GM12891 (cell line): ENCODE measurements around the gene PSTK.

Experiments used
- PAX5 ChIP-seq: IDR thresholded peaks from 2 replicates; pipeline ENCODE4 v1.6.1; 2011; ENCODE audit warnings: low read length, moderate library complexity, mild to moderate bottlenecking; ENCODE audit not compliant: insufficient read depth, severe bottlenecking
- POLR2A ChIP-seq: IDR thresholded peaks from 2 replicates; pipeline ENCODE4 v1.6.1; 2011; ENCODE audit warnings: low read depth, low read length, control low read depth
- POLR2AphosphoS5 ChIP-seq: IDR thresholded peaks from 2 replicates; pipeline ENCODE4 v1.6.1; 2011; ENCODE audit warnings: low read depth, low read length, control low read depth
- POU2F2 ChIP-seq: IDR thresholded peaks from 2 replicates; pipeline ENCODE4 v1.6.1; 2011; ENCODE audit warnings: low read depth, mild to moderate bottlenecking, control low read depth, low read length, moderate library complexity
- TAF1 ChIP-seq: IDR thresholded peaks from 2 replicates; pipeline ENCODE4 v1.6.1; 2011; ENCODE audit warnings: low read depth, low read length, control low read depth

- TF ChIP-seq POLR2A: no peak
- TF ChIP-seq PAX5: no peak
- TF ChIP-seq POLR2AphosphoS5: no peak
- TF ChIP-seq TAF1: no peak
- TF ChIP-seq POU2F2: no peak
Observed at GRCh38 chr10:122998934-122999333, 18.7 kb downstream of the PSTK start.
